Activated CD4-positive, CD25-positive, alpha-beta regulatory T cell treated with anti-CD3 and anti-CD28 coated beads, Interleukin-2, amount 50 U/mL, for 24 hours (primary cell): ENCODE data around the gene TP53I13.
"Not testable (repeated sequence)": the region's sequence is repeated elsewhere in the genome, so short reads cannot be mapped to it uniquely, and the experiment has no call there.

Source experiments
- ATAC-seq, 2 donors: fragments of 150-1000 bp; cut with Tn5 transposase; one replicate each; pipeline ENCODE4 v1.10.0; 2021; ENCODE audit warnings: mild to moderate bottlenecking in 1 of 2, moderate library complexity in 1 of 2

TP53I13 gene

GRCh38 chr17:29568331-29569244 is at the start of gene TP53I13:
TSS of gene TP53I13 (plus strand) at chr17:29568701. CDS start at chr17:29568759, 58 bp downstream.
- ATAC-seq: peak; percentile 55 to 56

GRCh38 chr17:29524692-29525091 is 43.8 kb upstream of the TP53I13 start:
- ATAC-seq: no peak

DNA sequence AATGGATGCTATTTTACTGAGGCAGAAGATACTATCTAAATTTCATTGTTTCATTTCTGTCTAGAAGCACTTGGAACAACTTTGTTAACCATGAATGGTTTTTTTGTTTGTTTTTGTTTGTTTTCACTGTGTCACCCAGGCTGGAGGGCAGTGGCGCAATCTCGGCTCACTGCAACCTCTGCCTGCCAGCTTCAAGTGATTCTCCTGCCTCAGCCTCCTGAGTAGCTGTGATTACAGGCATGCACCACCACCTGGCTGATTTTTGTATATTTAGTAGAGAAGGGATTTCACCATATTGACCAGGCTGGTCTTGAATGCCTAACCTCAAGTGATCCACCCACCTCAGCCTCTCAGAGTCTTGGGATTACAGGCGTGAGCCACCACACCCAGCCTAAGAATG is 42.2 kb upstream of the TP53I13 start:
- no peak for ATAC-seq

- no peak for ATAC-seq
Observed at GRCh38 chr17:29533976-29534375, 34.5 kb upstream of the TP53I13 start.

- ATAC-seq: no peak
Observed at GRCh38 chr17:29544066-29544465, 24.4 kb upstream of the TP53I13 start.

GRCh38 chr17:29546085-29546484 is 22.4 kb upstream of the TP53I13 start:
- ATAC-seq: no peak

- no peak for ATAC-seq
Observed at GRCh38 chr17:29546830-29547229, 21.7 kb upstream of the TP53I13 start.

DNA sequence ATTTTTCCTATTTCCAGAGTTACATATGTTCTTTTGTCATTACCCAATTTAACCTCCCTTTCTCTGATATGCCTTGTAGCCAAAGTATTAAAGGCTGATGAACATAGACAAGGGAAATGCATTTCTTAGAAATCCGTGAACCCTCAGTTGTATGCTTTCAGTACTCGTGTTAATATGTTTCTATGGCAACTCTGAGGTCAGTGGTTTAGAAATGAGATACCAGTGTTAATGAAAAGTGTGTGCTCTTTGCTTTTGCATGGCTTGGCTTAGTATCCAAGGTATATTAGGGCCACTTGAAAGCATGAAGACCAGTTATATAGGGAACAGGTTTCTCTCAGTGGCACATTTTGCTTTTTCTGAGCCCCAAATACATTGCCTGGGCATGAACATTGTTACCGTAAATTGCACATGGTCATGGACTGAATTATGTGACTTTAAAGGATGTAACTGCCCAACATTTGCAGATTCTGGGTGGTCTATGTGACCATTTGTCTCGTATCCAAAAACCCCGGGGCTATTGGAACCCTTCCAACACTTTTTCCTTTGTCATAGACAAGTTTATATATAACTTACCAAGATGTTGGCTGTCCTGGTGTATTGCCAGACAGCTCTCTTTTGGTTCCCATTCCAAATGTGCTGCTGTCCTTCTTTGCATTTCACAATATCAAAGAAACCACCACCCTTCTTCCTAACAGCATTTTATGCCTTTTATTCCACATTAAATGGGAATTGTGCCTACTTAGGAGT is 19.2 kb upstream of the TP53I13 start:
- ATAC-seq: peak; percentile 46 to 80

DNA sequence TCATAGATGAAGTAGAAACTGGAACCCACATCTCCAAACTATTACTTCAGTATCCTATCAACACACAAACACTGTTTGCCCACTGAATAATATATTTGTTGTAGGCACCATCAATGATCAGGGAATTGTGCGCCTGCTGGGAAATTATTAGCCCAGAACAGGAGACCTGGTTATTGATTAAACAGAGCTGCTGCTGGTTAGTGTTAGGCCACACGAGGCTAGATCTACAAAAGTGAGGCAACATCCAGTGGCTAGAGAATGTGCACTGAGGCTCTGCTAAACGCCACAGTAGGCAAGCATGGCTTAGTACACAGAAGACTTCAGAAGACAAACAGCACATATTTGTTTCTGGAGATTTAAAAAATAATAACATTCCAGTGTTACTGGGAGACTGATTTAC is 12.7 kb upstream of the TP53I13 start:
- no peak for ATAC-seq

DNA sequence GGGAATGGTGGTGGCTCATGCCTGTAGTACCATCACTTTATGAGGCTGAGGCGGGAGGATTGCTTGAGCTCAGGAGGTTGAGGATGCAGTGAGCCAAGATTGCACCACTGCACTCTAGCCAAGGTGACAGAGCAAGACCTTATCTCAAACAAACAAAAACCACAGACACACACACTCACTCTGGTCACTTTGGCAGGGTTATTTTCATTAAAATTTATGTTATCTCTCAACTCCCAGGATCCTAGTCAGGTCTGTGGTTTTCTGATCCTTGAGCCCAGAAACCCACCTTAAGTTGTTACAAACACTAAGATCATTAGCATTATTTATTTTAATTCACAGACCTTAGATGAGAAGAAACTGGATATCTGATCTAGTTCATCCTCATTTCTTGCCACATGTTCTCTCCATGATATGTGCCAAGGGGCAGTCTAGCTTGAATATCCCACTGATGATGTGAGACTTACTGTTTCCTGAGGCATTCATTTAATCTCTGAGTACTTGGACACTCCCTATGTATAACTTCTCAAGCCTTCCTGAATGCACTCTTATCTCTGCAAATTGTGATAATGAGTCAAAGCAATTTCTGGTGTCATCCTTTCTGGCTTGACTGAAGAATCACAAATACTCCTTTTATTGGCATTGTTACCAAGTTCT is 11.3 kb upstream of the TP53I13 start:
- no peak for ATAC-seq

DNA sequence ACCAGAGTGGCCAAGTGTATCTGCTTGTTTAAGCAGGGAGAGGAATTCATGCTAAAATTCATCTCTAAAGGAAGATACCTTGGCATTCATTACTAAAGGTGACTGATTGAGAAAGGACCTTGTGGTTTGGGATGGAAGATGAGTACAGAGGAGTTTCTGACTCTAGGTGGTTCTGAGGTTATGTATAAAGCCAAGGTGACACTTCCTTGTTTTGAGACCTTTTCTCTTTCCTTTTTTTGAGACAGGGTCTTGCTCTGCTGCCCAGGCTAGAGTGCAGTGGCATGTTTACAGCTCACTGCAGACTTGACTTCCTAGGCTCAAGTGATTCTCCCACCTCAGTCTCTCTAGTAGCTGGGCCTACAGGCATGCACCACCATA is 10.8 kb upstream of the TP53I13 start:
- ATAC-seq: peak in 1 of 2 donors; percentile 65

GRCh38 chr17:29558139-29558538 is 10.4 kb upstream of the TP53I13 start:
- ATAC-seq: not testable (repeated sequence)

- ATAC-seq: no peak
Observed at GRCh38 chr17:29559640-29560039, 8.9 kb upstream of the TP53I13 start.

DNA sequence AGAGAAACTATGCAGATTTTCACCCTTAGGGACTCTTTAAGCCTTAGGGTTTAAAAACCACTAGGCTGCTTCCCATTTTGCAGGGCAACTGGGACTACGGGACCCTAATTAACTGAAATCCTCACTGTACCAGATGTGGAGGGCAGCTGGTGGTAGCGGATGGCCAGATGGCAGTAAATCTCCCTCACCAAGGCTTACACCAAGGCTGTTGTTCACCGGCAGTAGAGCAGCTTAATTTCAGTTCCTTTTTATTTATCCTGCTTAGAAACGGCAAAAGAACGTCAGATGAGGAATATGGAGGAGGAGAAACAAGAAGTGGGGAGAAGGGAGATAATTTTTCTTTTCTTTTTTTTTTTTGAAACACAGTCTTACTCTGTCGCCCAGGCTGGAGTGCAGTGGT is 8.2 kb upstream of the TP53I13 start:
- no peak for ATAC-seq

GRCh38 chr17:29561554-29562517 is 6.7 kb upstream of the TP53I13 start:
- ATAC-seq: no peak

GRCh38 chr17:29562615-29563014 is 5.9 kb upstream of the TP53I13 start:
- ATAC-seq: no peak

DNA sequence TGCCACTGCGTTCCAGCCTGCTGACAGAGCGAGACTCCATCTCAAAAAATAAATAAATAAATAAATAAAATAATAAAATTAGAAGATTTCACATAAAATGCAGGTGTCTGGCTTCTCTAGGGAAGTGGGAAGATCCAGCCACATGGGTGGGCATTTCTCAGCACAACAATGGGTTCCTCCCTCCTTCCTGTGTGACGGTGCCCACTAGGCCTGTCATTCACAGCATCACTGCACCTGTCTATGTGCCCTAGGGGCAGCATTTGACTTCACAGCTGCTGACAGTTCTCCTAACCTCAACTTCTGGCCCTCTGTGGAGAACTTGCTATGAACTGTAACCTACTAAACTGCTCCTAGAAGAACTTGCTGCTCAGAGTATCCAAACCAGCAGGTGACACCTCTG is 4.7 kb upstream of the TP53I13 start:
- no peak for ATAC-seq

GRCh38 chr17:29565643-29566472 is 2.6 kb upstream of the TP53I13 start:
- ATAC-seq: peak; percentile 11 to 17

DNA sequence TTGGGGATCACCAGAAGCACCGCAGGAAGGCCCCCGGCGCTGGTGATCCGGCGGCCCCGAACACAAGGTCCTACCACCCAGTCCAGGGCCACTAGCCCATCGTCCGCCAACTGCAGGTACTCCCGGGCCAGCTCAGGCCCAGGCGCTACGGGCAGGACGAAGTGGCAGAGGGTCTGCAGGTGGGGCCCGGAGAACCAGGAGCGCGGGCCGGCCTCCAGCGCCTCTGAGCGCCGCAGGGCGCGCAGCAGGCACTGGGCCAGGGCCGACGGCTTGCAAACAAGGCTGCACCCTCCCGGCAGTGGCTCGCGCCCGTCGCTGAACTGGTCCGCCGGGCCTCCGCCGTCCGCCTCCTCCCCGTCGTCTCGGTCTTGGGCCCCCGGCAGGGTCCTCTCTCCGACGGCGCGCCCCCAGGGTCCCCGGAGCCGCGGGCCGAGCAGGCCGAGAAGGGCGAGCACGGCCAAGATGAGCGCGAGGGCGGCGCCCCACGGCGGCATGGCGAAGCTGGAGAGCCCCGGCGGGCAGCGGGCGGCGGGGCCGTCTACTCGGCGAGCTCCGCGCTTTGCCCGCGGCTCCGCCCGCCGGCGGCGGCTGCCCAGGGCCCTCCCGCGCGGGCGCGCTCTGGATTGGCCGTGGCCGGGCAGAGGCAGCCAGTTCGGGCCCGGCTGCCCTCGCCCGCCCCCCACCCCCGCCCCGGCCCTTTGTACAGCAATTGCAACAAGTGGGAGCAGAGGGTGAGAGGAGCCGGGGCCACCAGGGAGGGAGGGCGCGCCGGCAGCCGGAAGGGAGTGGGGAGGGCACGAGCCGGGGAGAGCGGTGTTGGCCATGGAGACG is 1.8 kb upstream of the TP53I13 start, which contains the start of gene ABHD15:
Gene ABHD15, minus strand, starts transcription at position 565 of the 831 bp plus-strand sequence. Its CDS starts 71 bp downstream, at position 494.
- ATAC-seq: peak; percentile 22 to 25

GRCh38 chr17:29567304-29567553 is 1.3 kb upstream of the TP53I13 start:
- peak; percentile 1 to 2 for ATAC-seq
